ENCODE data around the gene CCDC117. TPM values are rescaled to one million over a fixed set of nuclear protein-coding genes. Genes with fewer than 3 reads are reported as not detected.

The CCDC117 gene
- total and polyA plus RNA-seq, 5 donors from 2014 or later = 14.7 to 25.2 (median 16.1) TPM

Other genes starting within 250 kb of the CCDC117 start
- gene TTC28, start 92.9 kb upstream of the CCDC117 start, total RNA-seq = 2.7 TPM
- under 1 TPM in 3 of 4 donors, not detected in 1; 0.02 to 0.42 (median 0.14) TPM for gene TTC28, start 92.9 kb upstream of the CCDC117 start, polyA plus RNA-seq
- 8.9 TPM for gene CHEK2, start 30.9 kb upstream of the CCDC117 start, total RNA-seq
- 10 to 100 TPM in 2 of 4 donors, 1 to 10 TPM in 2; 6.9 to 11.8 (median 9.2) TPM for gene CHEK2, start 30.9 kb upstream of the CCDC117 start, polyA plus RNA-seq
- gene HSCB, start 30.7 kb upstream of the CCDC117 start, total RNA-seq = 4.9 TPM
- 10 to 100 TPM in 2 of 4 donors, 1 to 10 TPM in 2; 8.7 to 12.0 (median 10.7) TPM for gene HSCB, start 30.7 kb upstream of the CCDC117 start, polyA plus RNA-seq
- gene XBP1, start 27.9 kb downstream of the CCDC117 start, total RNA-seq = 139 TPM
- 100 to 1,000 TPM; 127 to 218 (median 158) TPM for gene XBP1, start 27.9 kb downstream of the CCDC117 start, polyA plus RNA-seq
- 0.35 TPM for gene ZNRF3, start 110.9 kb downstream of the CCDC117 start, total RNA-seq
- under 1 TPM; 0.06 to 0.30 (median 0.19) TPM for gene ZNRF3, start 110.9 kb downstream of the CCDC117 start, polyA plus RNA-seq